Measurements from ENCODE around the gene HCFC1. TPM values are rescaled to one million over a fixed set of nuclear protein-coding genes. Genes with fewer than 3 reads are reported as not detected.

HCFC1 gene
- total and polyA plus RNA-seq, 2 of the 8 experiments (the other 6 are each of a cell fraction or from before 2014, with no cell fraction given) = 24.9 to 117 TPM

DNA sequence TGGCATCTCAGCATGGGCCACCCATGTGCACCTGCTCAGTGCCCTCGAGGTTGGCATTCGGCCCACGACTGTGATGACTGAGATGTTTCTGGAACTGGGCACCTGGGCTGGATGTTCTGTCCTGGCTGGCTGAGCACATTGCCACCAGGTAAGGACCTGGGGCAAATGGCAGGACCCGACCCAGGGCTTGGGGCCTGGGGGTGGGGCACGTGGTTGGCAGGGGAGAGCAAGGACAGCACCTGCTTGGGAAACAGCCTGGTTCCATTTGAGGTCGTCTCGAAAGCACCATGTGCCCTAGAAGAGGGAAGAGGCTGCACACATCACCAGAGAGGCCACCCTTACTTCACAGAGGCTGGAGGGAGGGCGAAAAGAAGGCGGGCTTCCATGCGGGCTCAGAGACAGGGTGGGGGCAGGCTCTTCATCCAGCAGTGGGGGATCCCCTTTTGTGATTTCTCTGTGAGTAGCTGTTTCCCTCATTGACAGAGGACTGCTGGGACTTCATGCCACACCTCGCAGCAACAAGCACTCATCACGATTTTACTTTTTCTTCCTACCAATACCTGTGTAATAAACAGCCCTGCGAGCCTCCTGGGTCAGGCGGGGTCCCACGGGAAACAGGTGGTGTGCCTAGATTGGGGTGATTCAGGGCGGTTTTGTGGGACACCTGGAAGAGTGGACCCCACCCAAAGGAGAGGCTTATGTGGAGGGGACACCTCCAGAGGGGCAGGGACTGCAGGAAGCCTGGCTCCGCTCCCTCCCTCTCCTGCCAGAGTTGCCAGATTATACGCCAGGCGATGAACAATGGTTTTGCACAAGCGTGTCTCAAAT, 12.9 kb upstream of the HCFC1 start:
- no peak overlapping the region for H3K4ac ChIP-seq (replicated peaks; ENCODE audit: insufficient read length, low read depth, low read length)
- no peak overlapping the region for H3K4me3 ChIP-seq (ENCODE audit: extremely low read depth in 1 of 4, insufficient read depth in 2 of 4, low read depth in 3 of 4, low read length in 4 of 4)
- H3K79me2 ChIP-seq (ENCODE audit: control insufficient read depth in 1 of 2, insufficient read depth in 2 of 2, low read length in 2 of 2) = no peaks in the 10 kb centered on the region
- no peak overlapping the region for H3K14ac ChIP-seq (ENCODE audit: insufficient read length)
- ChIA-PET POLR2A (ENCODE audit: partially characterized antibody) (interaction anchor here (0.6 to 1.6 kb wide), 4 partner anchors 9 to 40 kb away, joined by 3 read pairs; partner anchors contain the start of gene TMEM187), CTCF (ENCODE audit: partially characterized antibody) (no interaction called here)
- 88% methylated on average over 12 of the region's 20 CpGs; no CpG with 5 or more reads in 1 of the 2 experiments for WGBS, 2 experiments (ENCODE audit: extremely low coverage in 1 of 2, insufficient coverage in 1 of 2, insufficient read length in 1 of 2, insufficient replicate concordance in 2 of 2, low coverage in 1 of 2, low lambda C conversion rate in 2 of 2, missing lambda C conversion rate in 1 of 2)
- H4K5ac ChIP-seq (ENCODE audit: insufficient read length, low read depth, low read length) = no peak overlapping the region
- H2AFZ ChIP-seq (ENCODE audit: low read length) = no peak overlapping the region
- H4K20me1 ChIP-seq (replicated peaks in 1 of 2; ENCODE audit: control insufficient read depth in 1 of 2, insufficient read depth in 2 of 2, low read length in 2 of 2) = no peaks in the 10 kb centered on the region
- H2BK5ac ChIP-seq (ENCODE audit: low read depth, low read length) = no peak overlapping the region
- no peak overlapping the region for H2BK15ac ChIP-seq (ENCODE audit: low read length)
- no peak overlapping the region for H3K27ac ChIP-seq (ENCODE audit: low read depth, low read length)
- no peaks in the 10 kb centered on the region for H3K36me3 ChIP-seq (ENCODE audit: control insufficient read depth in 2 of 4, insufficient read depth in 4 of 4, low read length in 3 of 4)
- H4K91ac ChIP-seq (replicated peaks; ENCODE audit: insufficient read length, low read length) = no peak overlapping the region
- no peak overlapping the region for H3K9ac ChIP-seq (replicated peaks in 1 of 4; ENCODE audit: extremely low read depth in 1 of 4, low read depth in 3 of 4, low read length in 3 of 4)
- no peak overlapping the region for H4K8ac ChIP-seq (ENCODE audit: extremely low read depth, insufficient read depth, low read length)
- FAIRE-seq (no peak), DNase-seq (ENCODE audit: low read depth in 1 of 2, low spot score in 2 of 2) (no peak)
- no peaks in the 10 kb centered on the region for H3K23me2 ChIP-seq (ENCODE audit: low read depth, low read length)
- no peak overlapping the region for H3K4me2 ChIP-seq (ENCODE audit: insufficient read depth in 1 of 2, low read depth in 2 of 2, low read length in 2 of 2)
- no peak overlapping the region for H2AK5ac ChIP-seq (ENCODE audit: low read depth, low read length)
- H3K4me1 ChIP-seq (replicated peaks in 1 of 4; ENCODE audit: control insufficient read depth in 3 of 4, insufficient read depth in 4 of 4, low read length in 3 of 4) = peaks cover 0 to 4% (median 0%) of the 10 kb centered on the region in 4 experiments; a peak in 1 of 7 replicates
- no peaks in the 10 kb centered on the region for H3K9me3 ChIP-seq (ENCODE audit: insufficient read depth in 2 of 2, low read depth in 1 of 2, low read length in 1 of 2)
- H3K79me1 ChIP-seq (ENCODE audit: low read depth, low read length) = no peaks in the 10 kb centered on the region
- H3K23ac ChIP-seq (ENCODE audit: insufficient read length) = no peak overlapping the region
- H2BK120ac ChIP-seq (replicated peaks; ENCODE audit: low read depth, low read length) = no peak overlapping the region
- no peak for TF ChIP-seq GTF2F1 (IDR thresholded peaks at IDR 0.05; ENCODE audit: borderline replicate concordance, low read depth, low read length)
- no peak for TF ChIP-seq CHD2 (IDR thresholded peaks at IDR 0.05; ENCODE audit: low read length)
- no peak for TF ChIP-seq SRF (IDR thresholded peaks at IDR 0.05; ENCODE audit: low read depth, low read length)
- TF ChIP-seq SAP30 (IDR thresholded peaks at IDR 0.05; ENCODE audit: insufficient read depth, insufficient replicate concordance, low read length) = no peak
- TF ChIP-seq SP2 (IDR thresholded peaks at IDR 0.05; ENCODE audit: low read length) = no peak
- no peak for TF ChIP-seq JUND (IDR thresholded peaks at IDR 0.05; ENCODE audit: low read length)
- TF ChIP-seq EZH2 (IDR thresholded peaks at IDR 0.05; ENCODE audit: low read depth, low read length, severe bottlenecking) = no peak
- TF ChIP-seq, protein P1, sequence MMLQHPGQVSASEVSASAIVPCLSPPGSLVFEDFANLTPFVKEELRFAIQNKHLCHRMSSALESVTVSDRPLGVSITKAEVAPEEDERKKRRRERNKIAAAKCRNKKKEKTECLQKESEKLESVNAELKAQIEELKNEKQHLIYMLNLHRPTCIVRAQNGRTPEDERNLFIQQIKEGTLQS (IDR thresholded peaks at IDR 0.05; ENCODE audit: insufficient read depth, low read depth, low read length) = no peak
- TF ChIP-seq CTBP2 (IDR thresholded peaks at IDR 0.05; ENCODE audit: borderline replicate concordance, insufficient read depth, insufficient read length, low read length) = no peak
- TF ChIP-seq JUN (IDR thresholded peaks at IDR 0.05; ENCODE audit: low read depth, low read length) = no peak
- no peak for TF ChIP-seq SP4 (IDR thresholded peaks at IDR 0.05; ENCODE audit: low read length)
- no peak for TF ChIP-seq ASH2L (IDR thresholded peaks at IDR 0.05; ENCODE audit: low read length)
- no peak for TF ChIP-seq KDM5A (IDR thresholded peaks at IDR 0.05; ENCODE audit: low read length)
- no peak overlapping the region for H2BK12ac ChIP-seq (ENCODE audit: low read depth, low read length)
- no peak overlapping the region for H3K18ac ChIP-seq (ENCODE audit: extremely low read depth, low read length)
- H2BK20ac ChIP-seq (ENCODE audit: low read length) = no peak overlapping the region
- H3K56ac ChIP-seq (replicated peaks; ENCODE audit: insufficient read length, low read depth, low read length) = no peak overlapping the region
- no peaks in the 10 kb centered on the region for H3K27me3 ChIP-seq (replicated peaks in 1 of 4; ENCODE audit: control insufficient read depth in 3 of 4, extremely low read depth in 1 of 4, insufficient read depth in 3 of 4, low read length in 3 of 4)
